OCI-LY7 (cell line): Measurements from ENCODE around the gene SRBD1. TPM values are rescaled to one million over a fixed set of nuclear protein-coding genes. Genes with fewer than 3 reads are reported as not detected.

Source experiments
- BruUV-seq: library from RNA; stranded (reverse); fragments of 400-500 nt; replicated peaks from 2 replicates; lab custom pipeline; 2021; lab: Mats Ljungman, UMichigan
- CTCF ChIA-PET: fragments of 300-600 bp; sonication (Branson Sonifier 250); formaldehyde crosslinking; loops from one replicate; lab custom pipeline; 2022; ENCODE audit warnings: antibody characterized with exemption; ENCODE audit not compliant: unreplicated experiment; lab: Charles Lee
- POLR2A ChIA-PET: fragments of 300-600 bp; sonication (Branson Sonifier 250); formaldehyde crosslinking; loops from one replicate; lab custom pipeline; 2022; ENCODE audit warnings: antibody characterized with exemption; lab: Charles Lee
- DNase-seq: peaks from one replicate; pipeline ENCODE4 v3.0.0-alpha.2; 2015; ENCODE audit warnings: low spot score
- H2AFZ ChIP-seq: fragments of 200-600 bp; sonication (generic), shearing (Covaris generic); 2 replicates; pipeline ENCODE4 v1.6.1; 2014; ENCODE audit warnings: mild to moderate bottlenecking, antibody characterized with exemption, low read length, moderate library complexity
- H3K27ac ChIP-seq: fragments of 200-600 bp; sonication (generic); 2 replicates; pipeline ENCODE4 v1.5.1; 2014; ENCODE audit warnings: mixed run types, low read depth, mild to moderate bottlenecking, moderate library complexity, low read length, inconsistent platforms; ENCODE audit not compliant: poor library complexity, severe bottlenecking
- H3K36me3 ChIP-seq: fragments of 200-600 bp; sonication (generic); 2 replicates; pipeline ENCODE4 v1.6.1; 2014; ENCODE audit warnings: mild to moderate bottlenecking, antibody characterized with exemption, low read length, moderate library complexity, mixed read lengths; ENCODE audit not compliant: insufficient read depth
- H3K4me1 ChIP-seq: fragments of 200-600 bp; sonication (generic); 2 replicates; pipeline ENCODE4 v1.5.1; 2014; ENCODE audit warnings: mild to moderate bottlenecking, low read length; ENCODE audit not compliant: insufficient read depth, poor library complexity, severe bottlenecking
- H3K4me2 ChIP-seq: fragments of 200-600 bp; sonication (generic); 2 replicates; pipeline ENCODE4 v1.6.1; 2014; ENCODE audit warnings: mild to moderate bottlenecking, low read length
- H3K4me3 ChIP-seq: fragments of 200-600 bp; sonication (generic); 2 replicates; pipeline ENCODE4 v1.5.1; 2014; ENCODE audit warnings: mild to moderate bottlenecking, low read depth, low read length; ENCODE audit not compliant: poor library complexity, severe bottlenecking
- H3K79me2 ChIP-seq: fragments of 200-600 bp; sonication (generic); 2 replicates; pipeline ENCODE4 v1.6.1; 2016; ENCODE audit warnings: low read depth, mild to moderate bottlenecking, low read length, moderate library complexity, mixed read lengths; ENCODE audit not compliant: insufficient read depth
- H3K9me2 ChIP-seq: fragments of 200-600 bp; sonication (generic); 2 replicates; pipeline ENCODE4 v1.6.1; 2016; ENCODE audit warnings: mild to moderate bottlenecking, low read length, mixed read lengths; ENCODE audit not compliant: insufficient read depth
- H3K9me3 ChIP-seq: fragments of 200-600 bp; sonication (generic); 2 replicates; pipeline ENCODE4 v1.6.1; 2014; ENCODE audit warnings: mild to moderate bottlenecking, mixed run types, low read length, mixed read lengths
- H4K20me1 ChIP-seq: fragments of 200-600 bp; sonication (generic); 2 replicates; pipeline ENCODE4 v1.6.1; 2014; ENCODE audit warnings: mild to moderate bottlenecking, antibody characterized with exemption, low read length, moderate library complexity, mixed read lengths; ENCODE audit not compliant: insufficient read depth
- EZH2phosphoT487 ChIP-seq: fragments of 200-600 bp; sonication (generic); IDR thresholded peaks from 2 replicates; pipeline ENCODE4 v1.6.1; 2018; ENCODE audit warnings: low read depth, borderline replicate concordance, mild to moderate bottlenecking, mixed run types, antibody characterized with exemption, low read length, moderate library complexity, mixed read lengths
- intact Hi-C: fragments of 100-400 bp; cut with micrococcal nuclease; formaldehyde crosslinking; loops from one replicate; pipeline ENCODE4 v1.10.0; 2022; ENCODE audit not compliant: unreplicated experiment
- total RNA-seq, 2 experiments: library from RNA; depleted of rRNA in 1 of 2; stranded (reverse); fragments of >200 nt in 1 of 2; shearing (Covaris generic) in 1 of 2; gene quantifications; 2 replicates each; pipeline ENCODE4 v1.2.3, GENCODE V29; 2014 to 2022
- TF ChIP-seq, protein P1 (sequence below): fragments of 200-600 bp; sonication (generic); conservative IDR thresholded peaks from 2 replicates; pipeline ENCODE4 v1.5.1; 2014; ENCODE audit warnings: mild to moderate bottlenecking, antibody characterized with exemption, low read length, moderate library complexity, mixed read lengths

The SRBD1 gene
- total RNA-seq, 2 experiments from 2014 or later = 13.9 to 16.0 TPM

- Histone ChIP-seq H2AFZ (no peak overlapping the region), H3K36me3 (no peaks in the 10 kb centered on the region; the same call in 1 of the 2 replicates), H3K4me2 (no peak overlapping the region), H4K20me1 (no peaks in the 10 kb centered on the region), H3K9me2 (no peaks in the 10 kb centered on the region), H3K4me3 (no peak overlapping the region), H3K79me2 (no peaks in the 10 kb centered on the region), H3K27ac (no peak overlapping the region), H3K9me3 (no peaks in the 10 kb centered on the region), H3K4me1 (peaks cover 4% of the 10 kb centered on the region)
- TF ChIP-seq, protein P1, sequence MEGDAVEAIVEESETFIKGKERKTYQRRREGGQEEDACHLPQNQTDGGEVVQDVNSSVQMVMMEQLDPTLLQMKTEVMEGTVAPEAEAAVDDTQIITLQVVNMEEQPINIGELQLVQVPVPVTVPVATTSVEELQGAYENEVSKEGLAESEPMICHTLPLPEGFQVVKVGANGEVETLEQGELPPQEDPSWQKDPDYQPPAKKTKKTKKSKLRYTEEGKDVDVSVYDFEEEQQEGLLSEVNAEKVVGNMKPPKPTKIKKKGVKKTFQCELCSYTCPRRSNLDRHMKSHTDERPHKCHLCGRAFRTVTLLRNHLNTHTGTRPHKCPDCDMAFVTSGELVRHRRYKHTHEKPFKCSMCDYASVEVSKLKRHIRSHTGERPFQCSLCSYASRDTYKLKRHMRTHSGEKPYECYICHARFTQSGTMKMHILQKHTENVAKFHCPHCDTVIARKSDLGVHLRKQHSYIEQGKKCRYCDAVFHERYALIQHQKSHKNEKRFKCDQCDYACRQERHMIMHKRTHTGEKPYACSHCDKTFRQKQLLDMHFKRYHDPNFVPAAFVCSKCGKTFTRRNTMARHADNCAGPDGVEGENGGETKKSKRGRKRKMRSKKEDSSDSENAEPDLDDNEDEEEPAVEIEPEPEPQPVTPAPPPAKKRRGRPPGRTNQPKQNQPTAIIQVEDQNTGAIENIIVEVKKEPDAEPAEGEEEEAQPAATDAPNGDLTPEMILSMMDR = no peak
- TF ChIP-seq EZH2phosphoT487 = no peak
- no peak for DNase-seq
- BruUV-seq = no TSS peak
- CTCF ChIA-PET = no interaction called here
- POLR2A ChIA-PET = interaction anchor here (1.1 kb wide), 1 partner anchor 9 kb away, joined by 4 read pairs; no protein-coding TSS in a partner anchor
- intact Hi-C loops = no loop called here
Measured at GRCh38 chr2:45394842-45395241, 216.2 kb downstream of the SRBD1 start.

- peaks cover 4% of the 10 kb centered on the region for H3K4me1 ChIP-seq
- H3K4me2 ChIP-seq = no peak overlapping the region
- H2AFZ ChIP-seq = no peak overlapping the region
- H3K9me2 ChIP-seq = no peaks in the 10 kb centered on the region
- H3K36me3 ChIP-seq = peaks cover 2% of the 10 kb centered on the region; the same call in 1 of the 2 replicates
- H3K4me3 ChIP-seq = no peak overlapping the region
- H3K79me2 ChIP-seq = no peaks in the 10 kb centered on the region
- intact Hi-C loops = no loop called here
- CTCF ChIA-PET = no interaction called here
- BruUV-seq = no TSS peak
- H3K9me3 ChIP-seq = no peaks in the 10 kb centered on the region
- no peak overlapping the region for H3K27ac ChIP-seq
- POLR2A ChIA-PET = interaction anchor here (1.1 to 1.7 kb wide), 2 partner anchors 9 to 10 kb away, joined by 3 to 4 read pairs; no protein-coding TSS in a partner anchor
- no peaks in the 10 kb centered on the region for H4K20me1 ChIP-seq
- no peak for DNase-seq
- TF ChIP-seq EZH2phosphoT487 = no peak
- TF ChIP-seq, protein P1 = no peak
Measured at GRCh38 chr2:45394216-45394615, 216.9 kb downstream of the SRBD1 start.

- H3K4me1 ChIP-seq = no peaks in the 10 kb centered on the region
- no peak overlapping the region for H3K27ac ChIP-seq
- H3K36me3 ChIP-seq = peaks cover 17% of the 10 kb centered on the region; the same call in 1 of the 2 replicates
- no peaks in the 10 kb centered on the region for H3K79me2 ChIP-seq
- no peaks in the 10 kb centered on the region for H3K9me2 ChIP-seq
- H2AFZ ChIP-seq = no peak overlapping the region
- no peak overlapping the region for H3K4me2 ChIP-seq
- CTCF ChIA-PET = no interaction called here
- H3K4me3 ChIP-seq = no peak overlapping the region
- intact Hi-C loops = no loop called here
- BruUV-seq = no TSS peak
- H3K9me3 ChIP-seq = no peaks in the 10 kb centered on the region
- H4K20me1 ChIP-seq = no peaks in the 10 kb centered on the region
- no peak for TF ChIP-seq EZH2phosphoT487
- TF ChIP-seq, protein P1 = no peak
- POLR2A ChIA-PET = no interaction called here
- DNase-seq = no peak
Measured at GRCh38 chr2:45391866-45392265, 219.2 kb downstream of the SRBD1 start.
